GM23338 (cell line): Measurements from ENCODE around the gene ZNF678. TPM values are rescaled to one million over a fixed set of nuclear protein-coding genes. Genes with fewer than 3 reads are reported as not detected.

Experiments used
- ATAC-seq: fragments of 200-7000 bp; cut with Tn5 transposase; 3 replicates; pipeline ENCODE4 v1.9.1; 2020
- DNase-seq: peaks from one replicate; pipeline ENCODE4 v3.0.0-alpha.2; 2015; ENCODE audit warnings: low spot score
- H2AFZ ChIP-seq: fragments of 200-600 bp; sonication (generic); 2 replicates; pipeline ENCODE4 v1.8.0; 2016; ENCODE audit warnings: antibody characterized with exemption, mild to moderate bottlenecking, moderate library complexity
- H3F3A ChIP-seq: fragments of 200-600 bp; sonication (generic); replicated peaks from 2 replicates; pipeline ENCODE4 v1.8.0; 2017; ENCODE audit warnings: antibody characterized with exemption, mixed run types, low read depth
- H3K27ac ChIP-seq: fragments of 200-600 bp; sonication (generic); 2 replicates; pipeline ENCODE4 v1.6.1; 2016; ENCODE audit warnings: low read depth
- H3K27me3 ChIP-seq: fragments of 200-600 bp; sonication (generic); 2 replicates; pipeline ENCODE4 v1.8.0; 2016; ENCODE audit warnings: mild to moderate bottlenecking, mixed run types, moderate library complexity; ENCODE audit not compliant: insufficient read depth
- H3K36me3 ChIP-seq: fragments of 200-600 bp; sonication (generic); 2 replicates; pipeline ENCODE4 v1.8.0; 2016; ENCODE audit warnings: mild to moderate bottlenecking; ENCODE audit not compliant: insufficient read depth
- H3K4me1 ChIP-seq: fragments of 200-600 bp; sonication (generic); 2 replicates; pipeline ENCODE4 v1.8.0; 2016; ENCODE audit warnings: mild to moderate bottlenecking, moderate library complexity; ENCODE audit not compliant: insufficient read depth
- H3K4me2 ChIP-seq: fragments of 200-600 bp; sonication (generic); 2 replicates; pipeline ENCODE4 v1.7.1; 2017; ENCODE audit warnings: mixed run types
- H3K4me3 ChIP-seq: fragments of 200-600 bp; sonication (generic); 2 replicates; pipeline ENCODE4 v1.6.1; 2016; ENCODE audit warnings: mixed run types
- H3K79me2 ChIP-seq: fragments of 200-600 bp; sonication (generic); replicated peaks from 2 replicates; pipeline ENCODE4 v1.8.0; 2017; ENCODE audit warnings: mild to moderate bottlenecking; ENCODE audit not compliant: insufficient read depth
- H3K9me2 ChIP-seq: fragments of 200-600 bp; sonication (generic); 2 replicates; pipeline ENCODE4 v1.8.0; 2017; ENCODE audit not compliant: insufficient read depth
- H4K20me1 ChIP-seq: fragments of 200-600 bp; sonication (generic); replicated peaks from 2 replicates; pipeline ENCODE4 v1.8.0; 2017; ENCODE audit warnings: mild to moderate bottlenecking; ENCODE audit not compliant: insufficient read depth
- H3K27ac Mint-ChIP-seq: 2 replicates; pipeline ENCODE4 v1.8.0; 2020; ENCODE audit warnings: inconsistent platforms, mild to moderate bottlenecking, moderate library complexity, mixed read lengths
- H3K27me3 Mint-ChIP-seq: 3 replicates; pipeline ENCODE4 v1.8.0; 2022; ENCODE audit warnings: low read depth, mild to moderate bottlenecking, moderate library complexity, mixed read lengths, inconsistent platforms; ENCODE audit not compliant: insufficient read depth, poor library complexity
- H3K36me3 Mint-ChIP-seq: 3 replicates; pipeline ENCODE4 v1.8.0; 2021; ENCODE audit warnings: low read depth, mild to moderate bottlenecking, inconsistent platforms, moderate library complexity, mixed read lengths
- H3K4me1 Mint-ChIP-seq: 3 replicates; pipeline ENCODE4 v1.8.0; 2020; ENCODE audit warnings: mild to moderate bottlenecking, inconsistent platforms, mixed read lengths
- H3K4me3 Mint-ChIP-seq: 3 replicates; pipeline ENCODE4 v1.8.0; 2021; ENCODE audit warnings: moderate library complexity, mild to moderate bottlenecking, inconsistent platforms, mixed read lengths
- H3K9me3 Mint-ChIP-seq: 3 replicates; pipeline ENCODE4 v1.8.0; 2020; ENCODE audit warnings: moderate library complexity, mild to moderate bottlenecking, inconsistent platforms, mixed read lengths
- CREB1 ChIP-seq: fragments of 250-450 bp; sonication (Bioruptor Pico); IDR thresholded peaks from 2 replicates; pipeline ENCODE4 v1.5.0; 2020; ENCODE audit warnings: low read depth, mild to moderate bottlenecking, moderate library complexity
- EZH2 ChIP-seq: fragments of 200-600 bp; sonication (generic); IDR thresholded peaks from one replicate; pipeline ENCODE4 v1.8.0; 2017; ENCODE audit warnings: antibody characterized with exemption, mild to moderate bottlenecking, low read depth; ENCODE audit not compliant: unreplicated experiment
- EZH2phosphoT487 ChIP-seq: fragments of 200-600 bp; sonication (generic); IDR thresholded peaks from one replicate; pipeline ENCODE4 v1.8.1; 2018; ENCODE audit warnings: antibody characterized with exemption; ENCODE audit not compliant: unreplicated experiment
- JUNB ChIP-seq: IDR thresholded peaks from one replicate; pipeline ENCODE4 v1.6.1; 2016; ENCODE audit warnings: antibody characterized with exemption; ENCODE audit not compliant: unreplicated experiment
- NANOG ChIP-seq: IDR thresholded peaks from 2 replicates; pipeline ENCODE4 v1.6.1; 2016; ENCODE audit warnings: antibody characterized with exemption, borderline replicate concordance
- POLR2AphosphoS5 ChIP-seq: IDR thresholded peaks from 2 replicates; pipeline ENCODE4 v1.6.1; 2016; ENCODE audit warnings: antibody characterized with exemption, low read depth
- STAT1 ChIP-seq: IDR thresholded peaks from one replicate; pipeline ENCODE4 v1.6.1; 2016; ENCODE audit warnings: antibody characterized with exemption; ENCODE audit not compliant: unreplicated experiment
- ZNF114 ChIP-seq: fragments of 250-450 bp; sonication (Bioruptor Pico); IDR thresholded peaks from 2 replicates; pipeline ENCODE4 v1.5.0; 2020; ENCODE audit warnings: mild to moderate bottlenecking, moderate library complexity
- ZNF331 ChIP-seq: fragments of 250-450 bp; sonication (Bioruptor Pico); IDR thresholded peaks from 2 replicates; pipeline ENCODE4 v1.5.0; 2020; ENCODE audit warnings: low read depth, mild to moderate bottlenecking, moderate library complexity
- polyA plus RNA-seq: library from polyadenylated mRNA; unstranded; fragments of >200 nt; fragmentation: Nextera tagmentation; extraction: Ambion mirVana; gene quantifications from 2 replicates; pipeline ENCODE4 v1.2.1, GENCODE V29; 2016
- total RNA-seq: library from RNA; depleted of rRNA; stranded (reverse); fragments of >200 nt; shearing (Covaris generic); gene quantifications from 2 replicates; pipeline ENCODE4 v1.2.3, GENCODE V29; 2014
- TF ChIP-seq, protein P1 (sequence below): fragments of 250-450 bp; sonication (Bioruptor Pico); IDR thresholded peaks from 2 replicates; pipeline ENCODE4 v1.5.0; 2020; ENCODE audit warnings: mild to moderate bottlenecking, moderate library complexity
- TF ChIP-seq, protein P2 (sequence below): IDR thresholded peaks from one replicate; pipeline ENCODE4 v1.6.1; 2018; ENCODE audit warnings: antibody characterized with exemption; ENCODE audit not compliant: unreplicated experiment
- TF ChIP-seq, protein P3 (sequence below), 2 experiments: fragments of 200-600 bp in 1 of 2; sonication (generic) in 1 of 2; conservative IDR thresholded peaks; 2 replicates each; pipeline versions ENCODE4 v1.5.1 to v1.6.1; 2016 to 2017; ENCODE audit warnings: antibody characterized with exemption in 2 of 2, low read depth in 2 of 2, mild to moderate bottlenecking in 2 of 2, moderate library complexity in 1 of 2

The ZNF678 gene
- total and polyA plus RNA-seq, 2 experiments from 2014 or later = 8.6 to 60.0 TPM

DNA sequence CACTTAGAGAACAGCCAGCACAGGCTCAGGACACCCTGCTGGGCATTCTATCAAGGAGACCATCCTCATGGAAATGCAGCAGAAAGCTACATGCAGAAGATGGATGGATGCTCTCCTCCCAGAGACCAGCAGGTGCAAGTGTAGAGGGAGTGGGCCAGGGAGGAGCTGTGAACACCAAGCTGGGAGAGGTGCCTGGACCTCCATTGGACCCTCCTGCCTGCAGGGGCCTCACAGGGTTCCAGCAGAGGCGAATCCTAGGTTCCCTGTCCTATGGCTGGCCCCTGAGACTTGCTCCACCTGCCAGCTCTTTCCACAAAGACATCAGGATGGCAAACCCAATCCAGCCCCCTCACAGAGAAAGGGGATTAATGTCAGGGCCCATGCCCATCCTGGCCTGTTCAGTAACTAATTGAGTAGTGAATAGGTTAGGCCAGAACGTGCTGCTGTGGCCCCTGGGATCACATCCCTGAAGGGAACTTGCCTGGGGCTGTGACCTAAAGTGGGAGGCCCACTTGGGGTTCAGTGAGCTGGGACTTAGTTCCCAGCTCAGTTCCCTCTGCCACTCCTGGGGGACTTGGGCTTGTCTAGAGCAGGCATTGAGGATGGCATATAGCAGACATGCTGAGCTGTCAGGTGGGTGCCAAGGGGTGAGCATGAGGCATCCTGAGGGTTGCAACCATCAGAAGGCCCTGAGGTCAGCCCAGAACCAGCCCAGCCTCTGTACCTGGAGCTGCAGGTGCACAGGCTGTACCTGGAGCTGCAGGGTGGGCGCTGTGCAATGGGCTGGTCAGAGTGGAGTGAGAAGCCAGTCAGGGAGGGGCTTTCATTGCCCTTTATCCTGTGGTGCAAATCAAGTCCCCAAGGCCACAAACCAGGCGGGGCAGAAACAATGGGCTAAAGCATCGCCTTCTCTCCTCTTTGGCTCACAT, 22.9 kb upstream of the ZNF678 start (continued):
- TF ChIP-seq, protein P1, sequence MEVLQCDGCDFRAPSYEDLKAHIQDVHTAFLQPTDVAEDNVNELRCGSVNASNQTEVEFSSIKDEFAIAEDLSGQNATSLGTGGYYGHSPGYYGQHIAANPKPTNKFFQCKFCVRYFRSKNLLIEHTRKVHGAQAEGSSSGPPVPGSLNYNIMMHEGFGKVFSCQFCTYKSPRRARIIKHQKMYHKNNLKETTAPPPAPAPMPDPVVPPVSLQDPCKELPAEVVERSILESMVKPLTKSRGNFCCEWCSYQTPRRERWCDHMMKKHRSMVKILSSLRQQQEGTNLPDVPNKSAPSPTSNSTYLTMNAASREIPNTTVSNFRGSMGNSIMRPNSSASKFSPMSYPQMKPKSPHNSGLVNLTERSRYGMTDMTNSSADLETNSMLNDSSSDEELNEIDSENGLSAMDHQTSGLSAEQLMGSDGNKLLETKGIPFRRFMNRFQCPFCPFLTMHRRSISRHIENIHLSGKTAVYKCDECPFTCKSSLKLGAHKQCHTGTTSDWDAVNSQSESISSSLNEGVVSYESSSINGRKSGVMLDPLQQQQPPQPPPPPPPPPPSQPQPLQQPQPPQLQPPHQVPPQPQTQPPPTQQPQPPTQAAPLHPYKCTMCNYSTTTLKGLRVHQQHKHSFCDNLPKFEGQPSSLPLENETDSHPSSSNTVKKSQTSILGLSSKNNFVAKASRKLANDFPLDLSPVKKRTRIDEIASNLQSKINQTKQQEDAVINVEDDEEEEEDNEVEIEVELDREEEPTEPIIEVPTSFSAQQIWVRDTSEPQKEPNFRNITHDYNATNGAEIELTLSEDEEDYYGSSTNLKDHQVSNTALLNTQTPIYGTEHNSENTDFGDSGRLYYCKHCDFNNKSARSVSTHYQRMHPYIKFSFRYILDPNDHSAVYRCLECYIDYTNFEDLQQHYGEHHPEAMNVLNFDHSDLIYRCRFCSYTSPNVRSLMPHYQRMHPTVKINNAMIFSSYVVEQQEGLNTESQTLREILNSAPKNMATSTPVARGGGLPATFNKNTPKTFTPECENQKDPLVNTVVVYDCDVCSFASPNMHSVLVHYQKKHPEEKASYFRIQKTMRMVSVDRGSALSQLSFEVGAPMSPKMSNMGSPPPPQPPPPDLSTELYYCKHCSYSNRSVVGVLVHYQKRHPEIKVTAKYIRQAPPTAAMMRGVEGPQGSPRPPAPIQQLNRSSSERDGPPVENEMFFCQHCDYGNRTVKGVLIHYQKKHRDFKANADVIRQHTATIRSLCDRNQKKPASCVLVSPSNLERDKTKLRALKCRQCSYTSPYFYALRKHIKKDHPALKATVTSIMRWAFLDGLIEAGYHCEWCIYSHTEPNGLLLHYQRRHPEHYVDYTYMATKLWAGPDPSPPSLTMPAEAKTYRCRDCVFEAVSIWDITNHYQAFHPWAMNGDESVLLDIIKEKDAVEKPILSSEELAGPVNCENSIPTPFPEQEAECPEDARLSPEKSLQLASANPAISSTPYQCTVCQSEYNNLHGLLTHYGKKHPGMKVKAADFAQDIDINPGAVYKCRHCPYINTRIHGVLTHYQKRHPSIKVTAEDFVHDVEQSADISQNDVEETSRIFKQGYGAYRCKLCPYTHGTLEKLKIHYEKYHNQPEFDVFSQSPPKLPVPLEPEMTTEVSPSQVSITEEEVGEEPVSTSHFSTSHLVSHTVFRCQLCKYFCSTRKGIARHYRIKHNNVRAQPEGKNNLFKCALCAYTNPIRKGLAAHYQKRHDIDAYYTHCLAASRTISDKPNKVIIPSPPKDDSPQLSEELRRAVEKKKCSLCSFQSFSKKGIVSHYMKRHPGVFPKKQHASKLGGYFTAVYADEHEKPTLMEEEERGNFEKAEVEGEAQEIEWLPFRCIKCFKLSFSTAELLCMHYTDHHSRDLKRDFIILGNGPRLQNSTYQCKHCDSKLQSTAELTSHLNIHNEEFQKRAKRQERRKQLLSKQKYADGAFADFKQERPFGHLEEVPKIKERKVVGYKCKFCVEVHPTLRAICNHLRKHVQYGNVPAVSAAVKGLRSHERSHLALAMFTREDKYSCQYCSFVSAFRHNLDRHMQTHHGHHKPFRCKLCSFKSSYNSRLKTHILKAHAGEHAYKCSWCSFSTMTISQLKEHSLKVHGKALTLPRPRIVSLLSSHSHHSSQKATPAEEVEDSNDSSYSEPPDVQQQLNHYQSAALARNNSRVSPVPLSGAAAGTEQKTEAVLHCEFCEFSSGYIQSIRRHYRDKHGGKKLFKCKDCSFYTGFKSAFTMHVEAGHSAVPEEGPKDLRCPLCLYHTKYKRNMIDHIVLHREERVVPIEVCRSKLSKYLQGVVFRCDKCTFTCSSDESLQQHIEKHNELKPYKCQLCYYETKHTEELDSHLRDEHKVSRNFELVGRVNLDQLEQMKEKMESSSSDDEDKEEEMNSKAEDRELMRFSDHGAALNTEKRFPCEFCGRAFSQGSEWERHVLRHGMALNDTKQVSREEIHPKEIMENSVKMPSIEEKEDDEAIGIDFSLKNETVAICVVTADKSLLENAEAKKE (CRISPR knock-in tag) = no peak
- TF ChIP-seq POLR2AphosphoS5 = no peak
- TF ChIP-seq JUNB = no peak
- no peak for TF ChIP-seq CREB1 (CRISPR knock-in tag)

DNA sequence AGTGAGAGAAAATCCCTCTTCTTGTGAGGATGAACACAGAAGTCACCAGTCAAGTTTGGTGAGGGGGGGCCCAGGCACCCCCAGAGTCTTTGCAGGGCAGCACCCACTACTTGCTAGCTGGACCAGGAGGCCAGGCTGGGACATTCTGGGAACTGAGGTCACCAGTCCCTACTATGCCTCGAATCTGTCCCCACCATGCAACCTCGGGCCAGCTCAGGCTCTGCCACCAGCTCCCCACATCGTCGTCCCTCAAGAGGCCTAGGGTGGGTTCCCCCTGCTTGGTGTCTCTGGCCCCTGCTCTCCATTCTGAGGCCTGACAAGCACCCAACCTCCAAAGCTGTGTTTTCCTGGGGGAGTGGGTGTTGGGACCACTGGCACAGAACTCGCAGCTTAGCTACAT, 22.2 kb upstream of the ZNF678 start:
- H3K4me3 Mint-ChIP-seq = peak overlapping the region; percentile 53
- H3K36me3 ChIP-seq = no peaks in the 10 kb centered on the region
- H3K27ac Mint-ChIP-seq = no peak overlapping the region
- DNase-seq (no peak), ATAC-seq (no peak)
- H3K4me1 ChIP-seq = no peaks in the 10 kb centered on the region; the same call in 1 of the 2 replicates
- no peaks in the 10 kb centered on the region for H3K79me2 ChIP-seq
- peaks cover 20% of the 10 kb centered on the region for H3K27me3 ChIP-seq
- no peaks in the 10 kb centered on the region for H4K20me1 ChIP-seq
- H3K4me1 Mint-ChIP-seq = peaks cover 4% of the 10 kb centered on the region; the same call in 2 of the 3 replicates
- peak overlapping the region; percentile 68; the same call in 1 of the 2 replicates for H3K4me3 ChIP-seq
- peaks cover 24% of the 10 kb centered on the region for H3K27me3 Mint-ChIP-seq
- no peak overlapping the region for H3K27ac ChIP-seq
- H3K9me2 ChIP-seq = 0 out of 2 replicates have a peak, but pooled peaks cover 3% of the 10 kb centered on the region
- H3F3A ChIP-seq = no peaks in the 10 kb centered on the region
- no peaks in the 10 kb centered on the region; the same call in 1 of the 3 replicates for H3K9me3 Mint-ChIP-seq
- H2AFZ ChIP-seq = no peak overlapping the region; the same call in 1 of the 2 replicates
- peak overlapping the region; percentile 86; the same call in 1 of the 2 replicates for H3K4me2 ChIP-seq
- no peaks in the 10 kb centered on the region; the same call in 2 of the 3 replicates for H3K36me3 Mint-ChIP-seq
- TF ChIP-seq ZNF114 = no peak
- no peak for TF ChIP-seq NANOG
- no peak for TF ChIP-seq EZH2phosphoT487
- TF ChIP-seq, protein P2, sequence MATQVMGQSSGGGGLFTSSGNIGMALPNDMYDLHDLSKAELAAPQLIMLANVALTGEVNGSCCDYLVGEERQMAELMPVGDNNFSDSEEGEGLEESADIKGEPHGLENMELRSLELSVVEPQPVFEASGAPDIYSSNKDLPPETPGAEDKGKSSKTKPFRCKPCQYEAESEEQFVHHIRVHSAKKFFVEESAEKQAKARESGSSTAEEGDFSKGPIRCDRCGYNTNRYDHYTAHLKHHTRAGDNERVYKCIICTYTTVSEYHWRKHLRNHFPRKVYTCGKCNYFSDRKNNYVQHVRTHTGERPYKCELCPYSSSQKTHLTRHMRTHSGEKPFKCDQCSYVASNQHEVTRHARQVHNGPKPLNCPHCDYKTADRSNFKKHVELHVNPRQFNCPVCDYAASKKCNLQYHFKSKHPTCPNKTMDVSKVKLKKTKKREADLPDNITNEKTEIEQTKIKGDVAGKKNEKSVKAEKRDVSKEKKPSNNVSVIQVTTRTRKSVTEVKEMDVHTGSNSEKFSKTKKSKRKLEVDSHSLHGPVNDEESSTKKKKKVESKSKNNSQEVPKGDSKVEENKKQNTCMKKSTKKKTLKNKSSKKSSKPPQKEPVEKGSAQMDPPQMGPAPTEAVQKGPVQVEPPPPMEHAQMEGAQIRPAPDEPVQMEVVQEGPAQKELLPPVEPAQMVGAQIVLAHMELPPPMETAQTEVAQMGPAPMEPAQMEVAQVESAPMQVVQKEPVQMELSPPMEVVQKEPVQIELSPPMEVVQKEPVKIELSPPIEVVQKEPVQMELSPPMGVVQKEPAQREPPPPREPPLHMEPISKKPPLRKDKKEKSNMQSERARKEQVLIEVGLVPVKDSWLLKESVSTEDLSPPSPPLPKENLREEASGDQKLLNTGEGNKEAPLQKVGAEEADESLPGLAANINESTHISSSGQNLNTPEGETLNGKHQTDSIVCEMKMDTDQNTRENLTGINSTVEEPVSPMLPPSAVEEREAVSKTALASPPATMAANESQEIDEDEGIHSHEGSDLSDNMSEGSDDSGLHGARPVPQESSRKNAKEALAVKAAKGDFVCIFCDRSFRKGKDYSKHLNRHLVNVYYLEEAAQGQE = no peak
- TF ChIP-seq JUNB = no peak
- no peak for TF ChIP-seq STAT1
- no peak for TF ChIP-seq CREB1 (CRISPR knock-in tag)
- no peak for TF ChIP-seq ZNF331
- no peak for TF ChIP-seq EZH2
- TF ChIP-seq, protein P3, sequence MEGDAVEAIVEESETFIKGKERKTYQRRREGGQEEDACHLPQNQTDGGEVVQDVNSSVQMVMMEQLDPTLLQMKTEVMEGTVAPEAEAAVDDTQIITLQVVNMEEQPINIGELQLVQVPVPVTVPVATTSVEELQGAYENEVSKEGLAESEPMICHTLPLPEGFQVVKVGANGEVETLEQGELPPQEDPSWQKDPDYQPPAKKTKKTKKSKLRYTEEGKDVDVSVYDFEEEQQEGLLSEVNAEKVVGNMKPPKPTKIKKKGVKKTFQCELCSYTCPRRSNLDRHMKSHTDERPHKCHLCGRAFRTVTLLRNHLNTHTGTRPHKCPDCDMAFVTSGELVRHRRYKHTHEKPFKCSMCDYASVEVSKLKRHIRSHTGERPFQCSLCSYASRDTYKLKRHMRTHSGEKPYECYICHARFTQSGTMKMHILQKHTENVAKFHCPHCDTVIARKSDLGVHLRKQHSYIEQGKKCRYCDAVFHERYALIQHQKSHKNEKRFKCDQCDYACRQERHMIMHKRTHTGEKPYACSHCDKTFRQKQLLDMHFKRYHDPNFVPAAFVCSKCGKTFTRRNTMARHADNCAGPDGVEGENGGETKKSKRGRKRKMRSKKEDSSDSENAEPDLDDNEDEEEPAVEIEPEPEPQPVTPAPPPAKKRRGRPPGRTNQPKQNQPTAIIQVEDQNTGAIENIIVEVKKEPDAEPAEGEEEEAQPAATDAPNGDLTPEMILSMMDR (conservative IDR thresholded peaks at IDR 0.05; ENCODE audit: low read depth in 2 of 2) = no peak
